ENCODE data around the gene TSC2.
A peak's percentile ranks its signal among the peaks of the same experiment; 100 is the strongest.
"Not testable (repeated sequence)": the region's sequence is repeated elsewhere in the genome, so short reads cannot be mapped to it uniquely, and the experiment has no call there.

Gene TSC2

GRCh38 chr16:2124377-2124693 is 76.5 kb downstream of the TSC2 start:
- not testable (repeated sequence) for DNase-seq

- not testable (repeated sequence) for DNase-seq
Measured at GRCh38 chr16:2124694-2125444, 77.1 kb downstream of the TSC2 start.

GRCh38 chr16:2125609-2126008 is 77.8 kb downstream of the TSC2 start:
- not testable (repeated sequence) for DNase-seq

GRCh38 chr16:2126161-2126743 is 78.5 kb downstream of the TSC2 start:
- DNase-seq: not testable (repeated sequence)

GRCh38 chr16:2126928-2127556 is 79.3 kb downstream of the TSC2 start:
- DNase-seq: peak in 5 of 6 experiments; percentile 15 to 35 (median 20)

- DNase-seq: peak in 2 of 6 experiments; percentile 27 to 35
Measured at GRCh38 chr16:2127630-2128280, 80.0 kb downstream of the TSC2 start.

- not testable (repeated sequence) for DNase-seq
Measured at GRCh38 chr16:2129251-2129650, 81.5 kb downstream of the TSC2 start.

- DNase-seq: not testable (repeated sequence)
Measured at GRCh38 chr16:2129890-2130447, 82.2 kb downstream of the TSC2 start.

GRCh38 chr16:2133797-2134196 is 86.0 kb downstream of the TSC2 start:
- DNase-seq: not testable (repeated sequence)

GRCh38 chr16:2135071-2135470 is 87.3 kb downstream of the TSC2 start:
- peak in 3 of 6 experiments; percentile 24 to 43 (median 24) for DNase-seq

- peak; percentile 94 to 98 (median 96) for DNase-seq
Measured at GRCh38 chr16:2135770-2136490, 88.1 kb downstream of the TSC2 start, which contains the start of gene PKD1. TSS of gene PKD1 (minus strand) at chr16:2135898. CDS start at chr16:2135689, 209 bp downstream.
